IMR-90 (cell line): ENCODE measurements around the gene LAMC3.

Experiments used
- BHLHE40 ChIP-seq: fragments of 150-350 bp; IDR thresholded peaks from 2 replicates; pipeline ENCODE4 v1.6.1; 2016; ENCODE audit warnings: mild to moderate bottlenecking, low read depth, low read length
- CEBPB ChIP-seq: IDR thresholded peaks from 2 replicates; pipeline ENCODE4 v1.6.1; 2012; ENCODE audit warnings: low read depth, low read length, improper control_type of control experiment
- CHD1 ChIP-seq: IDR thresholded peaks from 2 replicates; pipeline ENCODE4 v1.6.1; 2012; ENCODE audit warnings: low read depth, low read length, improper control_type of control experiment
- CTCF ChIP-seq: conservative IDR thresholded peaks from 2 replicates; pipeline ENCODE4 v1.5.1; 2012; ENCODE audit warnings: mild to moderate bottlenecking, low read depth, low read length, improper control_type of control experiment
- FOS ChIP-seq: fragments of 150-350 bp; IDR thresholded peaks from 2 replicates; pipeline ENCODE4 v1.6.1; 2016; ENCODE audit warnings: low read depth, low read length
- MAFK ChIP-seq: IDR thresholded peaks from 2 replicates; pipeline ENCODE4 v1.6.1; 2012; ENCODE audit warnings: low read depth, low read length, improper control_type of control experiment
- MAZ ChIP-seq: IDR thresholded peaks from 2 replicates; pipeline ENCODE4 v1.6.1; 2012; ENCODE audit warnings: low read depth, mild to moderate bottlenecking, low read length, improper control_type of control experiment, moderate library complexity, borderline replicate concordance
- POLR2A ChIP-seq: IDR thresholded peaks from 2 replicates; pipeline ENCODE4 v1.6.1; 2012; ENCODE audit warnings: mild to moderate bottlenecking, low read depth, low read length
- RAD21 ChIP-seq: IDR thresholded peaks from 2 replicates; pipeline ENCODE4 v1.6.1; 2012; ENCODE audit warnings: low read length, improper control_type of control experiment
- RFX5 ChIP-seq: IDR thresholded peaks from 2 replicates; pipeline ENCODE4 v1.8.0; 2012; ENCODE audit warnings: low read depth, mild to moderate bottlenecking, low read length, moderate library complexity
- SMC3 ChIP-seq: fragments of 150-350 bp; IDR thresholded peaks from 2 replicates; pipeline ENCODE4 v1.6.1; 2016; ENCODE audit warnings: low read depth, mild to moderate bottlenecking, antibody characterized with exemption, low read length, moderate library complexity
- TF ChIP-seq, protein P1 (sequence below): fragments of 150-350 bp; IDR thresholded peaks from 2 replicates; pipeline ENCODE4 v1.6.1; 2017; ENCODE audit warnings: mild to moderate bottlenecking, antibody characterized with exemption, low read length, low read depth

- no peak for TF ChIP-seq SMC3
- no peak for TF ChIP-seq CTCF
- TF ChIP-seq FOS: no peak
- TF ChIP-seq POLR2A: no peak
- no peak for TF ChIP-seq RAD21
- no peak for TF ChIP-seq MAFK
- no peak for TF ChIP-seq RFX5
- TF ChIP-seq CHD1: no peak
- TF ChIP-seq, protein P1, sequence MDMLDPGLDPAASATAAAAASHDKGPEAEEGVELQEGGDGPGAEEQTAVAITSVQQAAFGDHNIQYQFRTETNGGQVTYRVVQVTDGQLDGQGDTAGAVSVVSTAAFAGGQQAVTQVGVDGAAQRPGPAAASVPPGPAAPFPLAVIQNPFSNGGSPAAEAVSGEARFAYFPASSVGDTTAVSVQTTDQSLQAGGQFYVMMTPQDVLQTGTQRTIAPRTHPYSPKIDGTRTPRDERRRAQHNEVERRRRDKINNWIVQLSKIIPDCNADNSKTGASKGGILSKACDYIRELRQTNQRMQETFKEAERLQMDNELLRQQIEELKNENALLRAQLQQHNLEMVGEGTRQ: no peak
- no peak for TF ChIP-seq BHLHE40
- TF ChIP-seq MAZ: no peak
- no peak for TF ChIP-seq CEBPB
These were observed 133.2 kb downstream of the LAMC3 start for GRCh38 chr9:131142160-131142559.
